WTC11 (cell line): ENCODE measurements around the gene ANKRD33B. TPM values are rescaled to one million over a fixed set of nuclear protein-coding genes. Genes with fewer than 3 reads are reported as not detected.

Experiments used
- AR ChIP-seq: fragments of 250-450 bp; sonication (Bioruptor Pico); IDR thresholded peaks from 2 replicates; pipeline ENCODE4 v1.9.0; 2021; ENCODE audit warnings: mild to moderate bottlenecking
- ATF6 ChIP-seq: sonication (generic); formaldehyde crosslinking; IDR thresholded peaks from 2 replicates; pipeline ENCODE4 v1.8.1; 2023; ENCODE audit warnings: mild to moderate bottlenecking, missing genetic modification reagents
- CREB1 ChIP-seq: sonication (generic); formaldehyde crosslinking; IDR thresholded peaks from 2 replicates; pipeline ENCODE4 v1.8.0; 2023; ENCODE audit warnings: mild to moderate bottlenecking, missing genetic modification reagents
- CTCF ChIP-seq: fragments of 200-600 bp; IDR thresholded peaks from 2 replicates; pipeline ENCODE4 v1.8.0; 2022; ENCODE audit warnings: antibody characterized with exemption
- EMX1 ChIP-seq: fragments of 250-450 bp; sonication (Bioruptor Pico); IDR thresholded peaks from 2 replicates; pipeline ENCODE4 v1.8.0; 2021; ENCODE audit warnings: mild to moderate bottlenecking
- ERG ChIP-seq: fragments of 250-450 bp; sonication (Bioruptor Pico); IDR thresholded peaks from 2 replicates; pipeline ENCODE4 v1.8.0; 2021; ENCODE audit warnings: mild to moderate bottlenecking
- ETV6 ChIP-seq: sonication (generic); formaldehyde crosslinking; IDR thresholded peaks from 2 replicates; pipeline ENCODE4 v1.8.1; 2022; ENCODE audit warnings: mild to moderate bottlenecking, missing genetic modification reagents
- FOXK1 ChIP-seq: sonication (generic); formaldehyde crosslinking; IDR thresholded peaks from 2 replicates; pipeline ENCODE4 v1.8.0; 2022; ENCODE audit warnings: mild to moderate bottlenecking, moderate library complexity, missing genetic modification reagents
- IRF1 ChIP-seq: sonication (generic); formaldehyde crosslinking; IDR thresholded peaks from 2 replicates; pipeline ENCODE4 v1.8.0; 2023; ENCODE audit warnings: missing genetic modification reagents
- MLX ChIP-seq: sonication (generic); formaldehyde crosslinking; IDR thresholded peaks from 2 replicates; pipeline ENCODE4 v1.8.1; 2023; ENCODE audit warnings: mild to moderate bottlenecking, missing genetic modification reagents, moderate library complexity
- NFATC4 ChIP-seq: fragments of 250-450 bp; sonication (Bioruptor Pico); IDR thresholded peaks from 2 replicates; pipeline ENCODE4 v1.9.0; 2021; ENCODE audit warnings: mild to moderate bottlenecking
- NFE2L1 ChIP-seq: sonication (generic); formaldehyde crosslinking; IDR thresholded peaks from 2 replicates; pipeline ENCODE4 v1.8.1; 2023; ENCODE audit warnings: missing genetic modification reagents
- NR3C1 ChIP-seq: sonication (generic); formaldehyde crosslinking; conservative IDR thresholded peaks from 2 replicates; pipeline ENCODE4 v1.8.1; 2023; ENCODE audit warnings: low read depth, mild to moderate bottlenecking, missing genetic modification reagents
- OVOL2 ChIP-seq: fragments of 250-450 bp; sonication (Bioruptor Pico); IDR thresholded peaks from 2 replicates; pipeline ENCODE4 v1.9.0; 2021; ENCODE audit warnings: mild to moderate bottlenecking, borderline replicate concordance
- STAT6 ChIP-seq: sonication (generic); formaldehyde crosslinking; conservative IDR thresholded peaks from 2 replicates; pipeline ENCODE4 v1.8.1; 2023; ENCODE audit warnings: mild to moderate bottlenecking, low read depth, missing genetic modification reagents, moderate library complexity
- TCF7 ChIP-seq: sonication (generic); formaldehyde crosslinking; IDR thresholded peaks from 2 replicates; pipeline ENCODE4 v1.8.0; 2022; ENCODE audit warnings: mild to moderate bottlenecking, low read depth, missing genetic modification reagents, moderate library complexity
- USF1 ChIP-seq: sonication (generic); formaldehyde crosslinking; IDR thresholded peaks from 2 replicates; pipeline ENCODE4 v1.8.0; 2022; ENCODE audit warnings: mild to moderate bottlenecking, missing genetic modification reagents
- ZBTB21 ChIP-seq: sonication (generic); formaldehyde crosslinking; IDR thresholded peaks from 2 replicates; pipeline ENCODE4 v1.8.1; 2023; ENCODE audit warnings: mild to moderate bottlenecking, missing genetic modification reagents, borderline replicate concordance
- ZMAT4 ChIP-seq: fragments of 250-450 bp; sonication (Bioruptor Pico); IDR thresholded peaks from 2 replicates; pipeline ENCODE4 v1.9.0; 2021; ENCODE audit warnings: mild to moderate bottlenecking
- ZNF138 ChIP-seq: sonication (generic); formaldehyde crosslinking; conservative IDR thresholded peaks from 2 replicates; pipeline ENCODE4 v1.8.1; 2022; ENCODE audit warnings: mild to moderate bottlenecking, moderate library complexity, missing genetic modification reagents
- total RNA-seq: library from RNA; stranded (reverse); gene quantifications from 3 replicates; pipeline ENCODE4 v1.2.3, GENCODE V29; 2021

Gene ANKRD33B
- total RNA-seq, 1 experiment from 2014 or later = 9.2 TPM

GRCh38 chr5:10563110-10563944, 543 bp upstream of the ANKRD33B start (continued):
- TF ChIP-seq MLX (CRISPR knock-in tag) = no peak
- TF ChIP-seq IRF1 = no peak
- TF ChIP-seq ZMAT4 = no peak
- no peak for TF ChIP-seq NFATC4
- TF ChIP-seq CTCF = no peak
- TF ChIP-seq FOXK1 (CRISPR knock-in tag) = no peak; the same call in 1 of the 2 replicates
- no peak for TF ChIP-seq ZNF138
- TF ChIP-seq EMX1 (CRISPR knock-in tag) = no peak
- no peak for TF ChIP-seq ETV6 (CRISPR knock-in tag)
- TF ChIP-seq ERG = no peak
- TF ChIP-seq STAT6 (CRISPR knock-in tag) = no peak
- TF ChIP-seq NFE2L1 (CRISPR knock-in tag) = no peak
- TF ChIP-seq USF1 = no peak
- TF ChIP-seq NR3C1 (CRISPR knock-in tag) = no peak
- no peak for TF ChIP-seq OVOL2 (CRISPR knock-in tag)
- TF ChIP-seq ZBTB21 (CRISPR knock-in tag) = no peak
- TF ChIP-seq CREB1 (CRISPR knock-in tag) = no peak
- TF ChIP-seq AR (CRISPR knock-in tag) = no peak
- no peak for TF ChIP-seq TCF7 (CRISPR knock-in tag)
- TF ChIP-seq ATF6 (CRISPR knock-in tag) = no peak
